NCI-H2227 (cell line): ENCODE measurements around the gene HJURP.

Experiments used
- DNase-seq: peaks from one replicate; lab custom pipeline; 2025; ENCODE audit not compliant: unreplicated experiment; lab: John Stamatoyannopoulos, UW

Gene HJURP

DNA sequence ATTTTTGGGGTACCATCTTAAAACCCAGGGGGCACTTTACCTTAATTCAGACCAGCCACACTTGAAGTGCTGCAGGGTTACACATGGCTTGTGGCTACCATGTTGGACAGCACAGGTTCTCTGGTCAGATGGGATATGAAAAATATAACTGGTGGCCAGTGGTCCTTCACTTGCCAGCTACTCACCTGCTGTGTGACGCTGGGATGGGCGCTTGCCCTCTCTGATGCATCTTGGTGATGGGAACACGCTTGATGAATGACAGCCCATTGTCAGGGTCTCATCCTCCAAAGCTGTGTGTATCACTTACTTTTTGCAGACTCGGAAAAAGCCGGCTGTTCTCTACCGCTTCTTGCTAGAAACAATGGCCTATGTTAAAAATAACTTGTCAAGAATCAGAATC is 22.5 kb downstream of the HJURP start:
- DNase-seq = no peak

DNA sequence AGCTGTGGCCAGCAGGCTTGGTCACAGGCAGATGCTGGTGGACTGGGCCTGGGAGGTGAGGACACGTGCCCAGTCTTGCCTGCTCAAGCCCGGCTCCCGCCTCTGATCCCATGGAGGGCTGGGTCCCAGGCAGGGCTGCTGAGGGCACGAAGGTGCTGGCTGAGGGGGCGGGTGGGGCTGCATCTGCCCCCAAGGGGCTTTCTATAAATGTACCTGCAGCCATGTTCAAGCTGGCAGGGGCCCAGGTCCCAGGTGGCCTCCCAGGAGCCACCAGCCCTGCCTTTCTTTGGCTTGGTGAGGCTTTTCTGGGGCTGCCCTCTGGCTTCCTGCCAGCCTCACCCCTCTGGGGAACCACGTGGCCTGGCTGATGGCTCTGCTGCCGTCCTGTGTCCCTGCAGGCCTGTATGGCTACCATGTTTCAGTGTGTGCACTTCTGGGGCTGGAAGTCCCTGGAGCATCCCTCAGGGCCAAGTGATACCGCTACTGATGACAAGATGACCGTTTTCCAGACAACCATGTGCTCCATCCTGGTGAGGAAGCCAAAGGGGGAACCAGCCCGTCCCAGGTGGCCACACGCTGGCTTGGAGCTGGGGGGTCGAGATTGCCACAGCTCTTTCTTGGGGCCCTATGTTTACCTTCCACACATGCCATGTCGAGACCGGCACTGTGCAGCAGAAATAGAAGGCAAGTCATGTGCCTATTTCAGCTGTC is 23.2 kb downstream of the HJURP start:
- DNase-seq = no peak

DNA sequence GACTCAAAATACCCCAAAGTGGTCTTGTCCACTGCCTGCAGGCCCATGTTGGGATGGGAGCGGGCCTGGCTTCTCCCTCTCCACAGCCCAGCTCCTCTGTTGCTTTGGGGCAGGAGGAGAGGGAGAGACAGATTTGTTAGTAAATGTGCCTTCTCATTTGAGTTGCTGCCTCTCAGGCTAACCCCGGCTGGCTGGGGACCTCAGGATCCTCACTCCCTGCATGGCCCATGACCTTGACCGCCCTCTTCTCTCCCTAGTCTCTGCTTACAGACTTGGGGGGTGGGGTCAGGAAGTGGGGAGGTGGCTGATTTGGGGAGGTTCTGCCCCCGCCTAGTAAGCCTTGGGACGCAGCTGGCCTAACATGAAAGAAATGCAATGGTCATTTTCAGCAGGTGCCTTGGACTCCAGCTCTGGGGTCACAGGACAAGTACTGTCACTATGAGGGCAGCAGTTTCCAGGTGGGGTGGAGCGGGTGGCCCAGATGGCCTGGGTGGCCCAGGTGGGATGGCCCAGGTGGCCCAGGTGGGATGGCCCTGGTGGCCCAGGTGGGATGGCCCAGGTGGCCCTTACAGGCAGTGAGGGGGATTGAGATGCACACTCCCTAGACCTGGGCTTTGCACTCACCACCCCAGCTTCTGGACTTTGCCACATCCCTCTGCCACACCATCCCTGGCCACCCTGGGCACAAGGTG is 24.1 kb downstream of the HJURP start:
- DNase-seq = no peak

DNA sequence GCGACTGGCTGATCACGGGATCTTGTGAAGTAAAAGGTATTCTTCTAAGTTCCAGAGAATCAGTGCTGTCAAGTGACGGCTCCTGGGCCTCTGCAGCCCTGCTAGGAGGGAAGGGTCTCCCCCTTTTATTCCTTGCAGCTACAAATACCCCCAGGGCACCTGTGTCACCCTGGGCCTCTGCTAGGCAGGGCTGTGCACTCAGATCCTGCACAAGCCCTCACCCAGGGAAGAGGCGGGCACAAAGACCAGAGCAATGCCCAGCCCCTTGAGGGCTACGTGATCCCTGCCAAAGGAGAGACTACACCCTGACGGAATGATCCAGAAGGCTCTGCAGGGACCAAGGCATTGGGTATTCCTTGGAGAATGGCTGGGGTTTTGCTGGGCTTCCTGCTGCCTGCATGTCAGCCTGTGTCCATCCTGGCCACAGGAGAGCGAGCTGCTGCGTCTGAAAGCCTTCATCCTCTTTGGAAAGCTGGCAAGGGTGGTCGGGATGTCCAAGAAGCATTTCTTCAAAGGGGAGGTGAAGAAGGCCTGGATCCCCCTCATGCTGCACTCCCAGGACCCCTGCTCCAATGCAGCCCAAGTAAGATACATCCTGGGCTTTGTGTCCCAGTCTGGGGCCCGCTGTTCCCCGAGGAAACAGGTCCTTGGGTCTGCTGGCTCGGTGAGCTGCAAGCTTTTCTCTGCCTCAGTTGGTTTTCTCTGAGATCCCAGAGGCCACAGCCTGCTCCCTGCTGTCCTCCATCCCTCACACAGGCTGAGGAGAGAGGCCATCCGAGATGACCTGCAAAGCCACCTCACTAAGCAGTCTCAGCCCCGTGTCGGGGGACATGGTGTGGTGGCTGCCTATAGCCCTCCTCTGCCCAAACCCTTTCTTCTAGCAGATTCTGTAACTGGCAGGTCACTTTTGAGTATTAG is 24.9 kb downstream of the HJURP start:
- DNase-seq = no peak

DNA sequence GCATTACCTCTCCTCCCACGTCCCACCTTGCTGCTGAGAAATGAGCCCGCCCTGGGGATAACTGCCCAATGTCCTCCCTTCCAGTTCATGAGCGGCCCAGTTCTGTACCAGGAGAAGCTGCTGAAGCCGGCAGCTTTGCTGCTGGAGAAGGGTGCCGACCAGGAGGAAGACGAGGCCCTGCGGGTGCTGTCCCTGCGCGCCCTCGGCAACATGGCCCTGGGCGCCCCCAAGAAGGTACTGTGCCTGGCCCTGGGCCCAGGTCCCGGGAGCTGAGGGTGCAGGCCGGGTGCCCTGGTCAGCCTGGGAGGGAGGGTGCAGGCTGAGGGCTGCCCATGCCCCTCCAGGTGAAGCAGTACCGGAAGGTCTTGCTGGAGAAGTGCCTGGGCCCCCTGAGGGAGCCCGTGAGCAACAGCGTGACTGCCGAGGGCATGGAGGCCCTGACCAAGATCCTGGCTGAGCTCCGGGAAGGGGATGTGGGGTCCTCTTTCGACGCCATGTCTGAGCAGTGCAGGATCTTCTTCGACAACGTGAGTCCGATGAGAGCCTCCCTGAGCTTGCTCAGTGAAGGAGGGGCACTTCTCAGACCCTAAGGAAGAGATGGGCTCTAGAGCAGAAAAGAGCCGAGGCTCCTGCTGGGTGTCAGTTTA is 25.7 kb downstream of the HJURP start:
- no peak for DNase-seq

DNA sequence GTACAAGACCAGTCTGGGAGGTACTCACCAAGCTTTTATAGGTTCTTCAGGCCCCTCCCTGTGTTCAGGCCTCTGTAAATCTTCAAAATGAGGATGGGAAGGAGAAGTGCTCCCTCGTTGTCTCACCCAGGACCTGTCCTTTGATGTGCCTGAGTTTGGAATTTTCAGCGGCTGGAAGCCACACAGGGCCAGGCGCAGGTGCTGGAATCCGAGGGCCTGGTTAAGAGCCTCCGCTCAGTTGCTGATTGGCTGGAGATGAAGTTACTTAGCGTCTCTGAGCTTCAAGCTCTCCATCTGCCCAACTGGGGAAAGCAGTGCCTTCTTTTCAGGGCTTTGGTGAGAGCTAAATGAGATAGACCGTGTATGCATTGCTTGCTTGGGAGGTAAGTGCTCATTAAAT is 30.0 kb downstream of the HJURP start:
- no peak for DNase-seq

DNA sequence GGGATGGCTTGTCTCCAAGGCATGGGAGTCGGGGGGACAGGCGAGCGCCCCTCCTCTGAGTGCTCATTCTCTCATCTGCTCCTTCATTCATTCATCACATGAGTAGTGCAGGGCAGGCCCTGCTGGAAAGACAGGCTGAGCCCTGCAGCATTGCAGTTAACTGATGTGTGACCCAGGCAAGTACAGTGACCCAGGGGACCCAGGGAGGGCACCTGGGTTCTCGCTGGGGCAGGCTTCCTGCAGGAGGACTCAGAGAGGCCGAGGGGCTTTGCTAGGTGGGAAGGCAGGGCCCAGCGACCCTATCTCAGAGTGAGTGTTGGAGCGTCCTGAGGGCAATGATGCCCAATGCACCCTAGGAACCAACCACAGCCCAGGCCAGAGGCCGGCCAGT is 30.6 kb downstream of the HJURP start:
- DNase-seq = no peak

DNA sequence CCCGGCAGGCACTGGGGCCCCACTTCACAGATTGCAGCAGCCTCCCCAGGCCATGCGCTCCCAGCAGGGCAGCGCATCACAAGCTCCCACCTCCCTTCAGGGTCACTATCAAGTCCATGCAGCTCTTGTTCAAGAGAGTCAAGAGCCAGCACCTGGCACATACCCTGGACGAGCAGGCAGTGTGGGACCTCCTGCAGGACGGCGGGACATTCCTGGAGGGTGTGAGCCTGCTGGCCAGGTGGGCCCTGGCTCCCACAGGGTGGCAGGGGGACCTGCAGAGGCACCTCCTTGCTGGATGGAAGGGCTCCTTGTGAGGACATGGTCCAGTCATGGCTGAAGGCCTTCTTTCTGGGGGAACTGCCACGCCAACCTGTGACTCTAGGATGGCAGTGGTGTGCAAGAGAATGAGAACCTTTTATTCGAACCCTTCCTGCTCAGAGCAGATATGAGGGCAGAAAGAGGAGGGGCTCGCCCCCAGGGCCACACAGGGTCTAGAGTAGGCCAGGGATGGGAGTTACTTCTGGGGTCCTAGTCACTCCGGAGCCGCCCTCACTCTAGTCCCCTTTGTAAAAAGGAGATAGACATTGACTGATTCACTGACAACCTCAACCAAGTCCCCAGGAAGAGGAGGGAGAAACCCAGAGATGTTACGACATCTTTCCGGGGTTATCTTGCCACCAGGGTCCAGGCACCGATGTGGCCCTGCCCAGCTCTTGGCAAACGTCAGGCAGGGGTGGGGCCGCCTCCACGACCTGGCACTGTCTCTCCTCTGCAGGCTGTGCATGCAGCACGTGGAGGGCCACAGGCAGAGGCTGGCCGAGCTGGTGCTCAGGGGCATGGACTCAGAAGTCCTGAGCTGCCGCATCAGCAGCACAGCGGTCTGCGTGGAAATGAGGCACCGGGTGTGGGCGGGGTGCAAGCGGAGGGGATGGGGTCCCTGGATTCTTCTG is 31.3 kb downstream of the HJURP start:
- DNase-seq = no peak

DNA sequence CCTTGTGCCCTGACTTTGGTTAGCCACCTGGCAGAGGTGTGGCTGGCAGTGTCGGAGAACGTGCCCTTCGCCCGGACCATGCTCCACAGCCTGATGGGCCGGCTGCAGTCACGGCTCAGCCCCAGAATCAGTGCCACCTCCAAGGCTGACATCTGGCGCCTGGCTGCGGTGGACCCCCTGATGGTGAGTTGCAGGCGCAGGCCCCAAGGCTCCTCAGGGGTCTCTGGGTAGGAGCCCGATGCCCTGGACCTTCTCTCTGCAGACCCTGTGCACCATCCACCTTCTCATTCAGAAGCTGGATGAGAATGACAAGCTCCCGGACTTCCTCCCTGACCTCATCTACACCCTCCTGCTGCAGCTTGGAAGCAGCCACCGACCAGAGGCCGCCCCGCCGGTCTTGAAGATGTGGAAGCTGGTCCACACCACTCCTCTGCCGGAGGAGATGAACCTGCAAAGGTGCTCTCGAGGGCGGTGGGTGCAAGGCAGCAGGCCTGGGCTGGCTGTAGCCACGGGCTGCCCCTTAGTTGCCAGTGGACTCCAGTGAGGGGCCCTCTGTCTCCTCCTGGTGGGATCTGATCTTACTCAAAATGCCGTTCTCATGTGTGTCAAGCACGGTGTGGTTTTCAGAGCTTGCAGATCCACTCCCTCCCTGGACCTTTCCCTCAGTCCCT is 32.1 kb downstream of the HJURP start:
- DNase-seq = no peak

DNA sequence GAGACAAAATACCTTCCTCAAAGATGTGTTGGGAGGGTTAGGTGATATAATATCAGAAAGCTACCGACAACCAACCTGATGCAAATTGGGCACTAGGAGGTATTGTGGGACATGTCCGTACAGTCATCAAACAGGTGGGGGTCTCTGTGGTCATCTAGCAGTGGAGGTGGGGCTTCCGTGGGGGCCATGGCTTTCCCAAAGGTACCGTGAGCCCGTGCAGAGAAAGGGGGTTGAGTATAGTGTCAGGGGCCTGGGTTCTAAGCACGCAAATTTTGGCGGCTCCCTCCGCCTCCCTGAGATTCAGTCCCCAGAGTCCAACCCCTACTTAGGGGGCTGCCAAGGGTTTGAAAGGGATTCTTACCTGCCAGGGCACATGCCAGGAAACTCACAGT is 32.6 kb downstream of the HJURP start:
- DNase-seq = no peak

DNA sequence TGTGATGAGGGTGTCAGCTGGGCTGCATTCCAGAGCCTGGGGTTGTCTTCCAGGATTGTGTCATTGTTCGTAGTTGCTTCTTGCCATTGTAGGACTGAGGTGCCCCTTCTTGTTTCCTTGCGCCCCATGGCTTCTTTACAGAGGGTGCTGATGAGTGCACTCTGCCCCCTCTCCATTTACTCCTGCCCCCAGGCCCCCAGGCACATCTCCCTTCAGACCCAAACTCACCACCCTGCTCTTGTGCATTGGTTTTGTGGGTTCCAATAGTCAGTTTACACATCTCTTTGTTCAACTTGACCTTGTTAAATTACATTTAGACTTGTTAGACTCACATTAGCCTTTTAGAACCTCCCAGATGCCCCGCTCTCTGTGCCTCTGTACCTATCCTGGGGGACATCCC is 33.1 kb downstream of the HJURP start:
- DNase-seq = no peak

DNA sequence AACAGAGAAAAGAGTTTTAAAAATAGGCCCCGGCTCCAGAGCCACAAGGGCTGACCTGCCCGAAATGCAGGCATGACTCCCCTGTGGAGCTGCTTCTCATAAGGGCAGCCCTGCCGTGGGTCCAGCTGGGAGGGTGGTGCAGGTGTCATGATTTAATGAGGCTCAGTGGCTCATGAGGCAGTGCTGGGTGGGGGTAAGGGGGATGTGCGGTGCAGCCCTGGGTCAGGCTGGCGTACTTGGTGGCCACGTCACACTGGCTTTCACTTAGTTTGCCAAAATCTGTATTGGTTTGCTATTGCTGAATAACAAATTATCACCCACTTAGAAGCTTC is 33.6 kb downstream of the HJURP start:
- no peak for DNase-seq

DNA sequence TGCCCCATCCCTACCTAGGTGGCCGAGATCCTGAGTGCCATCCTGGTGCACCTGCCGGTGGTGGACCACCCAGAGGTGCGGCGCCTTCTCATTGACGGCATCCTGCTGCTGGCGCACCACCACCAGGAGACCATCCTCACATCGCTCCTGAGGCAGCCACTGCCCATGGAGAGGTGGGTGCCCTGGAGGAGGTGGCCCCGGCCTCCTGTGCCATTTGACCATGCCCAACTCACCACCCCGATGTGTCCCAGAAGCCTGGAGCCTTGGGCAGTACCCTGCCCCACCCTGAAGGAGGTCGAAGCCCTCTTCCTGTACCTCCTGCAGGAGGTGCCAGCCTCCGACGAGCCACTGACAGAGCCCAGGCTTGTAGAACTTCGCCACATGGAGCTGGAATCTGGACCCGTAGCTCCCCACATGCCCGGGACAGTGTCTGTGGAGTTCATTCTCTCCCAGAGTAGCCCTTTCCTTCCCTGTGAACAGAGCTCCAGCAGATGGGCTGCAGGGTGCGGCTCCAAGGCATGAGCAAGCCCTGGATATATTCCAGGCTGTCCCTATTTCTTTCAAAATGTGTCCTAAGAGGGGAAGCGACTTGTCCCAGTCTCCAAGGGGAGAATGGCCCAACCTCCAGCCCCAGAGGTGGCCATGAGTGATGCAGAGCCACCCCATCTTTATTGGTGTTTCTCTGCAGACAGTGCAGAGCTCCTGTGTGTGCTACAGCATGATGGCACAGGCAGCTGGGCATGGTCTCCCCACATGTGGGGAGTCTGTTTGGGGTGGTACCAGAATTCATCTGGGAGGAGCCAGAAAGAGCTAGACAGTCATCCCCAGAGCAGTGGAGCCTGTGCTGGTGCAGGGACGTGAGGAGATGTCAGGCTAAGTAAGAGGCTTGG is 34.2 kb downstream of the HJURP start:
- DNase-seq = no peak

DNA sequence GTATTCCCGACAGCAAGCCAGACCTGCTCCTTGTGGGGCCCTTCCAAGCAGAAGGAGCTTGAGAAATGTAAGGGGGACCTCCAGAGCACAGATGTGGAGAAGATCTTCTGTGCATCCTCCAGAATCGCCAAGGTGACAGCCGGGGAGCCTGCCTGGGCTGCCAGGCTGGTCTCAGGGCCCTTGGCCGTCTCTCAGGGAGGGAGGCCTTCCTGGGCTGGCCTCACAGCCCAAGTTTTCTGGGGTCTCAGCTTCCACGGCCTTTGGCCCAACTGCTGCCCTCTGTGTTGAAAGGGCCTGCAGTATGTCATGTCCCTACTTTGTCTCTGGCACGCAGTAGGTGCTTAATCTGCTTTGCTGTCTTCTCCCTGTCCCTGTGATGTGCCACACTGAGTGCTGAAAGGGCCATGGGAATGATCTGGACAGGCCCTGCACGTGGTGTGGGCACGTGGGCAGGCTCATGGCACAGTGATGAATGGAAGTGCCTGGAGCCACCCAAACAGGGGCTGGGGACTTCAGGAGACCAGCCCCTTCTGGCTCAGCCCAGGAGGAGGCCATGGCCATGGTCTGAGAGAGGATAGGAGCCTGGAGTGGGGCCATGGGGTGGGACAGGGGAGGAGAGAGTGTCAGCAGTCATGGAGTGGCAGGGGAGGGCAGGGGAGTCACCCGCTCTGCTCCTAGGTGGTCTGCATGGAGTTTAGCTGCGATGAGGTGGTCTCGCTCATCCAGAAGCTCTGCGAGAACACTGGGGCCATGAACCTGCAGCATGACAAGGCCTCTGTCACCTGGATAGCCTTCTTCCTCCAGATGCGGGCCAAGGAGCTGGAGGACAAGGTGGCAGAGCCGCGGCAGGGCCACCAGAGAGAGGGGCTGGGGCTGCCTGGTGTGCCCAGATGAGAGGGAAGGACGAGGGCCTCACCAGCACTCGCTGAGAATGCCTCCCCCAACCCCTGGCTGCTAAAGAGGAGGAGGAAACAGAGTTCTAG is 35.4 kb downstream of the HJURP start:
- DNase-seq = no peak

DNA sequence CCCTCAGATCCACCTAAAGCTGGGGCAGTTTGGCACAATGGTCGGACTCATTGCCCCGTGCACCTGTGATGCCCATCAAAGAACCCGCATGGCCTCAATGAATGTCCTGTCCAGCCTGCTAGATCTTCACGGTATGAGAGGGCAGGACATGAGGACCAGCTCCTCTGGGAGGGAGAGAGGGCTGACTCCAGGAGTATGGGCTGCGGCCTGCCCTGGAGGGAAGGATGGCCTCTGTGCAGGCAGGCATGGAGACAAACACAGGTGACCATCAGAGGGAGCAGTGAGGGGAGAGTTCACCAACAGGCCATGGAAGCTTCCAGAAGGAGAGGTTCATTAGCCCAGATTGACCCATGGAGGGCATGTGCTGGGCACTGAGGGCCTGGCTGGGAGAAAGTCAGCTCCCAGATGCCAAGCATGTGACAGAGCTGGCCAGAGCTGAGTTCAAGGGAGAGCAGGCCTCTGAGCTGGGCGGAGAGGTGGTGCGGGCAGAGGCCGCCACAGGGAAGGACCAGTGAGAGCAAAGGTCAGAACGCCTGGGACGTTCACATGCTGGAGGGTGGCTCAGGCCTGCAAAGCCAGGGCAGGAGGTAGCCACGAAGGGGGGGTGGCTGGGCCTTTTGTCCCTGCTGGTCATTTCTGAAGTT is 36.2 kb downstream of the HJURP start:
- no peak for DNase-seq

DNA sequence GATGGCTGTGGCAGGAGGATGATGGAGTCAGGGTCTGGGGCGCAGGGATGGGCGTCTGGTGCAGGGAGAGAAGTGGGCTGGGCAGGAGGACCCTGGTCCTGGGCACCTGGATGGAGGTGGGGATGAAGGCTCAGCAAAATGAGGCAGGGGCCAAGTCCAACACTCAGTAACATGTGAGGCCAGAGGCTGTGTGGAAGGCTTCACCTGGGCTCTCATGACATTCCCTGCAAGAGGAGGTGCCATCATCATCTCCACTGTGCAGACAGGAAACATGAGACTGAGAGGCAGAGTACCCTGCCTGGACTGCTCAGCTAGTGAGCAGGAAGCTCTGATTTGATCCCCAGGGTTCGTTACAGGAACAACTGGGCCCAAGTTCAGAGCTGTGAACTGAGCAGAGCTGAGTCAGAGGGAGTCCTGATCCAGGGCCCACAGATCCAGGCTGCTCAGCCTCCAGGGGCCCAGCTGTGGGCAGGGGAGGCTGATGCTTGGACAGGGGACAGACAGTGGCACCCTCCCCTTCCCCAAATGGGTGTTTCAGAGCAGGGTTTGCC is 36.9 kb downstream of the HJURP start:
- no peak for DNase-seq

DNA sequence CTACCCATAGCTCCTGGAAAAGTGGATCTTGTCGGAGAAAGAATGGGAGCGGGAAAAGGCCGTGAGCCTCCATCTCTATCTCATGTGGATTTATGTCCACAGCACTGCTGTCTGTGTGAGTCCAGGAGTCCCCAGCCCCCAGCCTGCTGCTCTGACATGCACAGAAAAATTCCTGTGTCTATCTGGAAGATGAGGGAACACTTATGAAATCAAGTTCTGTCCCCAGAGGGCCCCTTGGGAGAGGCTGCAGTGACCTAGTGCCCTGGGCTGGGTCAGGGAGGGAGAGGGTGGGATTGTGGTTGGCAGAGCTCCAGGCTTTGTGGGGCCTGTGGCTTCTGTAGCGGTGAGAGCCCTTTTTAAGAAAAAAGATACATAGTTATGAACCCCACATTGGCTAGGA is 37.6 kb downstream of the HJURP start:
- DNase-seq = no peak
